Iris pigment epithelial cell (primary cell): ENCODE data around the gene ODAD4.
A peak's percentile ranks its signal among the peaks of the same experiment; 100 is the strongest.

Experiments
- DNase-seq: peaks from one replicate; pipeline ENCODE4 v3.0.0-alpha.2; 2011; ENCODE audit warnings: low read depth

The ODAD4 gene

GRCh38 chr17:41942626-41943373 lies 12.4 kb downstream of the ODAD4 start:
- no peak for DNase-seq

GRCh38 chr17:41943492-41943891 lies 13.1 kb downstream of the ODAD4 start:
- DNase-seq = no peak

- DNase-seq = no peak
Measured at GRCh38 chr17:41944943-41945342, 14.5 kb downstream of the ODAD4 start.

GRCh38 chr17:41948762-41949460 lies 18.5 kb downstream of the ODAD4 start:
- DNase-seq = no peak

GRCh38 chr17:41956522-41956921 lies 26.1 kb downstream of the ODAD4 start:
- no peak for DNase-seq

GRCh38 chr17:41957031-41957868 lies 26.8 kb downstream of the ODAD4 start:
- DNase-seq = peak; percentile 27

- no peak for DNase-seq
Measured at GRCh38 chr17:41957869-41958439, 27.5 kb downstream of the ODAD4 start.

- DNase-seq = no peak
Measured at GRCh38 chr17:41959030-41959335, 28.6 kb downstream of the ODAD4 start.

GRCh38 chr17:41959336-41960095 lies 29.1 kb downstream of the ODAD4 start:
- DNase-seq = peak; percentile 34

- no peak for DNase-seq
Measured at GRCh38 chr17:41962111-41962510, 31.7 kb downstream of the ODAD4 start.

GRCh38 chr17:41962768-41963434 lies 32.5 kb downstream of the ODAD4 start:
- peak; percentile 52 for DNase-seq

- peak; percentile 33 for DNase-seq
Measured at GRCh38 chr17:41965694-41966462, 35.5 kb downstream of the ODAD4 start.

- DNase-seq = peak; percentile 92
Measured at GRCh38 chr17:41966463-41967140, 36.2 kb downstream of the ODAD4 start, which contains the start of gene CNP. Gene CNP (plus strand): TSS chr17:41966795. CDS start chr17:41966885, 90 bp downstream.

GRCh38 chr17:41967141-41967920 lies 36.9 kb downstream of the ODAD4 start:
- no peak for DNase-seq

- DNase-seq = no peak
Measured at GRCh38 chr17:41967921-41968578, 37.6 kb downstream of the ODAD4 start.

GRCh38 chr17:41968676-41969075 lies 38.3 kb downstream of the ODAD4 start:
- DNase-seq = no peak

- DNase-seq = no peak
Measured at GRCh38 chr17:41970901-41971331, 40.5 kb downstream of the ODAD4 start.
